ENCODE results near the gene PRKCI.
"Not testable (repeated sequence)": the region's sequence is repeated elsewhere in the genome, so short reads cannot be mapped to it uniquely, and the experiment has no call there.

PRKCI gene

GRCh38 chr3:170221924-170222646 lies at the start of gene PRKCI:
PRKCI (plus strand) TSS chr3:170222424; CDS start chr3:170222670, 246 bp downstream.
- DNase-seq (ENCODE audit: low read depth), result peak; percentile 96

GRCh38 chr3:170178651-170179050 lies 43.6 kb upstream of the PRKCI start:
- no peak for DNase-seq (ENCODE audit: low read depth)

- no peak for DNase-seq (ENCODE audit: low read depth)
Observed at GRCh38 chr3:170179432-170179831, 42.8 kb upstream of the PRKCI start.

DNA sequence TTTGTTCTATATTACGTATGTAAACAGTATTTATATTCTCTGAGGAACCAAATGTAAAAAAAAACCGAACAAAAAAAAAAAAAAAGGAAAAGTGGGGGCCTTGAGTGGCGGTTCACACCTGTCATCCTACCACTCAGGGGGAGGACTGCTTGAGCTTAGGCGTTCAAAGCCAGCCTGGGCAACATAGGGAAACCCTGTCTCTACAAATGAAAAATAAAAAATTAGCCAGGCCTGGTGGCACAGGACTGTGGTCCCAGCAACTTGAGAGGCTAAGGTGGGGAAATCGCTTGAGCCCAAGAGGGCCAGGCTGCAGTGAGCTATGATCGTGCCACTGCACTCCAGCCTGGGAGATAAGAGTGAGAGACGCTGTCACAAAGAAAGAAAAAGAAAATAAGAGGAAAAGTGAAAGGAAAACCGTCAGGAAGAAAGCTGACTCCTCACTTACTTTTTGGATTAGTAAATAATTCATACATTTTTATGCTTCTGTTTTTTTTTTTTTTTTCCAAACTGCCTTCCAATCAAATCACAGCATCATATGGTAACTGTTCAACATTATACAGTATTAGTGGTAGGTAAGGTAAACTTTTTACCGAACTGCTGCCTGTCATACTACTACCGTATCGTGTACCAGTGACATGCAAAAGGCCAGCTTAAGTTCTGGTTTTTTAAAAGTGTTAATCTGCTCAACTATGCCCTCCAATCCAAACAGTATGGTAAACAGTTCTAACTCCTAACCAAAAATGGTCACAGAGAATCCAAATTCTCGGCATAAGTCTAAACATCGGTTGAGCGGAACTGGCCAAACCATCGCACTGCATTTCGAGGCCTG lies 41.9 kb upstream of the PRKCI start:
- DNase-seq (ENCODE audit: low read depth), result no peak

DNA sequence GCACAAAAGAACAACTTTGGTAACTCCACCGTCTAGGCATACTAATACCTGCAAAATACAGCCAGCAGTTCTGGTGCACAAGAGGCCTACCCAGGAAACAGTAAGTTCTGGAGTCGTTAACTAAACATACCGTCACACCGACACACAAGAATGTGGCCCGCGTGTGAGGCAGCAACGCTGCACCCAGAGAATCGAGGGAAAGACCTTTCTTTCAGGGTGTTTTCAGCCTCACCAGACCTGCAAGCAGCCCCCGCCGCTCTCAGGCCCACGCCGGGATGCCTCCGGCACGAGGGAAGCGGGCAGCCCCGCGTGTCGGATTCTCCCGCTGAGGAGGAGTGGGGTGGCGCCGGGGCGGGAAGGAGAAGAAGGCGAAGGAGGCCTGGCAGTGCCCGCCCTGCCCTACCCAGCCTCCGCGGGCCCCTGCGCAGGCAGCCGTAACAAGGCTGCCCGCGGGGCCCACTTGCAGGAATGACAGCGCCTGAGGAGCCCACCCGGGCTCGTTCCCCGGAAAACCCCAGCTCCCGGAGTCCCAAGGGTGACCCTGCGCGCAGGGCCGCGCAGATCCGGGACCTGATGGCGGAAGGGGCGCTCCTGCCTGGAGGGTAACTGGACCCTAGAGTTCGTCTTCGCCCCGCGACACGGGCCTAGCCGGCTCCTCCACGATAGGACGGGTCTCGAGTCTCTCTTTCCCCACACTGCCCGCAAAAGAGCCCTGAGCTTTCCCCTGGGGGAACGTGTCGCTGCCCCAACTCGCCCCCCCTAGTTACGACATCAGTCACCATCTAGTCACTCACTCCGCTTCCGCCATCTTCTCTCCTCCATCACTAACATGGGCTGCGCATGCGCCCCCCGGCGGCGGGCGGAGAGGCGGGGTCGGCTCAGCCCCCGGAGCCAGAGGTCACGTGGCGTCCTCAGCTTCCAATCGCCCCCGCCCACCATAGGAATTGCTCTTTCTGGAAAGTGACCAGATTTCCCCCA lies 41.0 kb upstream of the PRKCI start, which contains the start of gene PHC3:
TSS of gene PHC3 (minus strand) at position 826 of the 978 bp plus-strand sequence. CDS start at position 808, 18 bp downstream.
- peak; percentile 76 for DNase-seq (ENCODE audit: low read depth)

DNA sequence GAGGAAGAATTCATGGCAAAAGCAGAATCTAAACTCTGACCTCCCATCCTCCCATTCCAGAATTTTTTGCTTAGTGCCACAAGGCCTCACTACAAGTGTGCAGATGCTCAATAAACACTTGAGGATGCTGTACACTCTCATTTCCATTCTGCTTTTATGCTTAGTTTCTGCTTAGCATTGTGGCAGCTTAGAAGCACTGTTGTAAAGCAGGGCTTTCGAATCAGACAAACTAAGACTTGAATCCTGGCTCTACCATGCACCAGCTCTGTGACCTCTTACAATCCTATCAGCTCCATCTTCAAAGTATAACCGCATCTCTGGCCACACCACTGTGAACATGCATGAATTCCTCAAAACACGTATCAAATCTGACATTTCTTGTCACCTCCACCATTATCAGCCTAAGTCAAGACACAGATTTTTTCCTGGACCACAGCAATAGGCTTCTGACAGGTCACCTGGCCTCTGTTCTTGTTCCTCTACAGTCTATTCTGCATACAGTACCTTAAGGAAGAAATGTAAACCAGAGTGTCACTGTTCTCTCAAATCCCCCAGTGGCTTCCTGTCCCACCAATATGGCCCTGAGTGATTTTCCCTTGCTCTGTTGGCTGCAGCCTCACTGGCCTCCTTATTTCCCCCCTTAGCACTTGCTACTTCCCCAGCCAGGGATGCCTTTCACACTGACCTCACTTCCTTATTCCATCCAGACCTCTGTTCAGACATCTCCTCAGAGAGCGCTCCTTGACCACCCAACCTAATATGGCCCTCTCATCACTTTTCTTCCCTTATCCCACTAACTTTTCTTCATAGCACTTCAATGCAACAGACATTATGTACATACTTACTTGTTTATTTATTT lies 32.6 kb upstream of the PRKCI start:
- no peak for DNase-seq (ENCODE audit: low read depth)

DNA sequence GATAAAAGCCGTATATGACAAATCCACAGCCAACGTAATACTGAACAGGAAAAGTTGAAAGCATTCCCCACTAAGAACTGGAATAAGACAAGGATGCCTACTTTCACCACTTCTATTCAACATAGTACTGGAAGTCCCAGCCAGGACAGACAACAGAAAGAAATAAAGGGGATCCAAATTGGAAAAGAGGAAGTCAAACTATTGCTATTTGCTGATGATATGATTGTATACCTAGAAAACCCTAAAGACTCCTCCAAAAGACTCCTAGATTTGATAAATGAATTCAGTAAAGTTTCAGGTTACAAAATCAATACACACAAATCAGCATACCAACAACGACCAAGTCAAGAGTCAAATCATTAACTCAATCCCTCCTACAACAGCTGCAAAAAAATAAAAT lies 26.5 kb upstream of the PRKCI start:
- not testable (repeated sequence) for DNase-seq (ENCODE audit: low read depth)

GRCh38 chr3:170196833-170197232 lies 25.4 kb upstream of the PRKCI start:
- DNase-seq (ENCODE audit: low read depth), result peak; percentile 45

- DNase-seq (ENCODE audit: low read depth), result no peak
Observed at GRCh38 chr3:170200987-170201386, 21.2 kb upstream of the PRKCI start.

DNA sequence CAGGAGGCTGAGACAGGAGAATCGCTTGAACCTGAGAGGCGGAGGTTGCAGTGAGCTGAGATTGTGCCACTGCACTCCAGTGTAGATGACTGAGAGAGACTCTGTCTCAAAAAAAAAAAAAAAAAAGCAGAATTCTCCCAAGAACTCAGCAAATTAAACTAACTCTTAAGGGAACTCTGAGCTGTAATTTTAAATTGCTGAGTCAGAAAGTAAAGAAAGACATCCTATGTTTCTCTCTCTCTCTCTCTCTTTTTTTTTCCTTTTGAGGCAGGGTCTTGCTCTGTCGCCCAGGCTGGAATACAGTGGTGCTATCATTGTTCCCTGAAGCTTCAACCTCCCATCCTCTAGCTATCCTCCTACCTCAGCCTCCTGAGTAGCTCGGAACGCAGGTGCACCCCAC lies 20.7 kb upstream of the PRKCI start:
- DNase-seq (ENCODE audit: low read depth), result no peak

- no peak for DNase-seq (ENCODE audit: low read depth)
Observed at GRCh38 chr3:170203457-170203856, 18.8 kb upstream of the PRKCI start.

DNA sequence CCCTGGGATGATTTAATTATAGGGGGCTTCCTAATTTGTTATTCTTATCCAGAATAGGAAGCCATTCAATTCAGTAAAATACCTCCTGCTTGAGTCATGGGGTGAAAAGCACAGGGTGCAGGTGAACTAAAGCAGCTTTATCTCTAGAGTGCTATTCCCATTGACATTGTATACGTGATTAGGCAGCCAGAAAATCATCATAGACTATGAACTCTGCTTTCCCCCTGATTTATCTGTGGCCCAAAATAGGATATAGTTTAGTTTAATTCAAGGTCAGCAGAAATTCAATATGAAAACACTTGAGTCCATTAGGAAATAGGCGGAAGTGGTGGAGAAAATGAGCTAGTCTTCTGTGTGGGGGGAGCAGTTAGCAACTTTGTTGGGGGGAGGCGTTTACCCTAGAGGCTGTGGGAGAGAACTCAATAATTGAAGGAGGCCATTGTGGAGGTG lies 18.2 kb upstream of the PRKCI start:
- DNase-seq (ENCODE audit: low read depth), result no peak

GRCh38 chr3:170204509-170204908 lies 17.7 kb upstream of the PRKCI start:
- no peak for DNase-seq (ENCODE audit: low read depth)

DNA sequence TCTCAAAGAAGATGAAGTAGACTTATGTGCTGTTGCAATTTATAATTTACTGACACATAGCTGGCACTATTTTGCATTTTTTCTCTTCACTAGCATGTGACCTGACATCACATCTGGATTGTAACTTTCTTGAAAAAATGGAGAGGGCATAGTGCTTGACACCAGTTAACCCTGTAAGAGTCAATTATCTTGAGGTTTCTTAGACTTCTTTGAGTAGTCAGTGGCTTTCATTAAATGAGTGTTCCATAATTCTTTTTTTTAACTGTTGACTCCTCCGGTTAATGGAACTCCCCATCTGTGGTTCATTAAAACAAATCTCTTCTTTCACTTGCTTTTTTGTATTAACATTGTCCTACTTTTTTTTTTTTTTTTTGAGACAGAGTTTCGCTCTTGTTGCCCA lies 16.9 kb upstream of the PRKCI start:
- peak; percentile 31 for DNase-seq (ENCODE audit: low read depth)

DNA sequence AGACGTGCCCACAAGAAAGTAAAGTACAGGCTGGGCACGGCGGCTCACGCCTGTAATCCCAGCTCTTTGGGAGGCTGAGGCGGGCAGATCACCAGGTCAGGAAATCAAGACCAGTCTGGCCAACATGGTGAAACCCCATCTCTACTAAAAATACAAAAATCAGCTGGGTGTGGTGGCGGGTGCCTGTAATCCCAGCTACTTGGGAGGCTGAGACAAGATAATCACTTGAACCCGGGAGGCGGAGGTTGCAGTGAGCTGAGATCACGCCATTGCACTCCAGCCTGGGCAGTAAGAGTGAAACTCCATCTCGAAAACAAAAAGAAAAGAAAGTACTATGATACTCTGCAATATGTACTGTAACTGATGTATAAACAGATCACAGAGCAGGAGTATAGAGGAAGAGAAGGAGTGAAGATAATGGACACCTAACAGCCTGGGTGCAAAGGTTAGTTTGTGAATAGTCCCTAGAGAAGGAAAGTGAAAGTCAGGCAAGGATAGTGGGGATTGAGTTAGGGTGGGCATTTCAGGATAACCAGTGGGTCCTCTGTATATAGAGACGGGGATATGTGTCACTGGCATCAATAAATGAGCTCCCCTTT lies 16.0 kb upstream of the PRKCI start:
- DNase-seq (ENCODE audit: low read depth), result not testable (repeated sequence)

- DNase-seq (ENCODE audit: low read depth), result peak; percentile 79
Observed at GRCh38 chr3:170207717-170208116, 14.5 kb upstream of the PRKCI start.

- no peak for DNase-seq (ENCODE audit: low read depth)
Observed at GRCh38 chr3:170211668-170212067, 10.6 kb upstream of the PRKCI start.

- no peak for DNase-seq (ENCODE audit: low read depth)
Observed at GRCh38 chr3:170219850-170220249, 2.4 kb upstream of the PRKCI start.

DNA sequence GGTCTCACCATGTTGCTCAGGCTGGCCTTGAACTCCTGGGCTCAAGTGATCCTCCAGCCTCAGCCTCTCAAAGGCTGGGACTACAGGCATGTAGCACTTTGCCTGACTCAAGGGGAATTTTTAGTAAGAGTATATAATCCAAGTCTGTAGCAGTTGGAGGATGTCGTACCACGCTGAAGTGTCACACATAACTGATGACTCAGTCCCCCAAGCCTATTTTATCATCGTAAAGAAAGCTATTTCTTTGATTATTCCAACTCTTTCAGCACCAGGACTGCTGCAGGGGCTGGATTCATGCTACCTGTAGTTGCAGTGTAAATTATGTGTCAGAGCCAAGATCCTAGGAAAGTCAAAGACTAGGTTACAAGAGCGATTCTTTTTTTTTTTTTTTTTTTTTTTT lies 1.4 kb upstream of the PRKCI start:
- no peak for DNase-seq (ENCODE audit: low read depth)
